Heart left ventricle (tissue), 16 donors: ENCODE results near the gene AGO3. TPM values are rescaled to one million over a fixed set of nuclear protein-coding genes. Genes with fewer than 3 reads are reported as not detected.

Experiments
- ATAC-seq, 4 donors: fragments of 200-7000 bp; cut with Tn5 transposase; one replicate each; pipeline ENCODE4 v1.9.1; 2020 to 2022; ENCODE audit warnings: moderate library complexity in 4 of 4, mild to moderate bottlenecking in 3 of 4, moderate number of reproducible peaks in 1 of 4
- DNase-seq, 5 donors: peaks; one replicate each; pipeline ENCODE4 v3.0.0-alpha.2; 2020
- H3K27ac ChIP-seq, 12 donors: fragments of 200-600 bp; sonication (generic) in 4 of 12; one replicate each; pipeline versions ENCODE4 v1.5.0 to v1.8.0; 2016 to 2022; ENCODE audit warnings: mild to moderate bottlenecking in 2 of 12
- H3K27me3 ChIP-seq, 9 donors: fragments of 200-600 bp; sonication (generic) in 2 of 9; one replicate each; pipeline versions ENCODE4 v1.5.1 to v1.8.0; 2016 to 2022; ENCODE audit warnings: mild to moderate bottlenecking in 3 of 9
- H3K36me3 ChIP-seq, 9 donors: fragments of 200-600 bp; sonication (generic) in 2 of 9; one replicate each; pipeline versions ENCODE4 v1.5.0 to v1.8.0; 2018 to 2022; ENCODE audit warnings: mild to moderate bottlenecking in 2 of 9
- H3K4me1 ChIP-seq, 12 donors: fragments of 200-600 bp; sonication (generic) in 4 of 12; one replicate each; pipeline versions ENCODE4 v1.5.0 to v1.8.0; 2016 to 2022; ENCODE audit warnings: mild to moderate bottlenecking in 3 of 12
- H3K4me3 ChIP-seq, 12 donors: fragments of 200-600 bp; sonication (generic) in 4 of 12; one replicate each; pipeline versions ENCODE4 v1.5.0 to v1.8.0; 2017 to 2022; ENCODE audit warnings: mild to moderate bottlenecking in 9 of 12, moderate library complexity in 4 of 12
- H3K9me3 ChIP-seq, 12 donors: fragments of 200-600 bp; sonication (generic) in 4 of 12; one replicate each; pipeline versions ENCODE4 v1.5.0 to v1.8.0; 2016 to 2022; ENCODE audit warnings: mild to moderate bottlenecking in 1 of 12
- CTCF ChIP-seq, 12 donors: fragments of 200-600 bp; sonication (generic) in 4 of 12; IDR thresholded peaks; one replicate each; pipeline versions ENCODE4 v1.5.0 to v1.8.0; 2018 to 2022; ENCODE audit warnings: antibody characterized with exemption in 12 of 12, mild to moderate bottlenecking in 5 of 12
- POLR2A ChIP-seq, 2 donors: fragments of 450-650 bp; IDR thresholded peaks; one replicate each; pipeline ENCODE4 v1.6.1; 2017; ENCODE audit warnings: antibody characterized with exemption in 2 of 2, mild to moderate bottlenecking in 2 of 2, moderate library complexity in 2 of 2
- WGBS, 4 donors: extraction: QIAGEN DNeasy Blood & Tissue Kit in 2 of 4; methylation state at CpG; one replicate each; pipeline versions ENCODE4 v1.1.5 to v1.1.7; 2013 to 2018; 5-methylcytosine and 5-hydroxymethylcytosine counted together
- intact Hi-C, 10 donors: fragments of 100-400 bp; cut with DNase I; formaldehyde crosslinking; loops; one replicate each; pipeline versions ENCODE4 v1.11.1 to v1.14.2; 2022
- polyA plus RNA-seq, 2 donors: library from polyadenylated mRNA; stranded (reverse); fragments of 200-250 nt; gene quantifications; one replicate each; pipeline ENCODE4 v1.2.3, GENCODE V29; 2013
- total RNA-seq, 9 donors: library from RNA; depleted of rRNA in 2 of 9; stranded (reverse); fragments of >200 nt in 2 of 9; fragmentation: NEBNext Ultra II Directional in 3 of 9; extraction: Animal tissue kit (Norgen Biotek cat#: 25700) in 3 of 9; gene quantifications; one replicate each; pipeline versions ENCODE4 v1.1.0 to v1.2.4, GENCODE V29; 2016 to 2023
- donor health status: ischemic (EF 13 %, LVEDD 7.1; RV severe dilation, severe dysfunction).
- donor health status: healthy with polysubstance abuse.
- donor health status: DM: no; HTN: yes; CAD: no.
- donor health status: DM: no; HTN: no; CAD: no.
- donor health status: ischemic (EF 25% LVEDD 6.9; RV normal size, moderate dysfunction).
- donor health status: ischemic (EF 25% LVEDD 5.7; RV mildly dilated, moderate dysfunction).
- donor health status: healthy.
- donor health status: DM: yes; HTN: yes; CAD: no.
- donor health status: ischemic (EF 35%, LVEDD 5.7; RV mildly dilated, moderate dysfunction).
- donor health status: nonischemic (EF 11% LVEDD 7.7; RV severe dilation, severe dysfunction).
- donor health status: DM: yes; HTN: yes; CAD: no.
- donor health status: PGD.
- donor health status: ischemic (EF 29% LVEDD 5.4; RV normal size, mild dysfunction).
- donor health status: nonischemic (EF 23%, LVEDD 6.1; RV moderate dilation, normal function).

The AGO3 gene
- total and polyA plus RNA-seq, 11 donors: 2.8 to 18.8 (median 12.2) TPM

DNA sequence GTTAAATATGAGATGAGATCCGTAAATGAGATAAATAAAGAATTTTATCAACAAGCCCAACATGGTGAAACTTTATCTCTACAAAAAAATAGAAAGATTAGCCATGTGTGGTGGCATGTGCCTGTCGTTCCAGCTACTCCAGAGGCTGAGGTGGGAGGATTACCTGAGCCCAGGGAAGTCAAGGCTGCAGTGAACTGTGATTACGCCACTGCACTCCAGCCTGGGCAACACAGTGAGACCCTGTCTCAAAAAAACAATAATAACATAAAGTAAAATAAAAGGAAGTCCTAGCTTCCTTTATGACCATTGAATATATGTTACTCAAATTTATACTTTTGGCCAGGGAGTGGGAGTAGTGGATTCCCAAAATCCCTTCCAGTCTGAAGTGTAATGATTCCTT is 104.2 kb downstream of the AGO3 start:
- DNase-seq: no peak
- intact Hi-C loops: no loop called here
- Histone ChIP-seq H3K4me3 (no peak overlapping the region), H3K36me3 (peaks cover 0 to 99% (median 70%) of the 10 kb centered on the region in 9 donors), H3K27me3 (no peaks in the 10 kb centered on the region), H3K9me3 (no peaks in the 10 kb centered on the region), H3K27ac (peak overlapping the region in 1 of 12 donors; percentile 83), H3K4me1 (peaks cover 0 to 17% (median 0%) of the 10 kb centered on the region in 12 donors)
- WGBS, 4 donors: 81 to 84% (median 82%) methylated on average over 3 of the region's 3 CpGs
- no peak for ATAC-seq
- no peak for TF ChIP-seq POLR2A (IDR thresholded peaks at IDR 0.05)
- no peak for TF ChIP-seq CTCF (IDR thresholded peaks at IDR 0.05)

GRCh38 chr1:36040238-36040637 is 109.3 kb downstream of the AGO3 start:
- WGBS, 4 donors: 80 to 95% (median 92%) methylated on average over 2 of the region's 2 CpGs
- TF ChIP-seq CTCF (IDR thresholded peaks at IDR 0.05) (no peak), POLR2A (IDR thresholded peaks at IDR 0.05) (no peak)
- intact Hi-C loops: no loop called here

DNA sequence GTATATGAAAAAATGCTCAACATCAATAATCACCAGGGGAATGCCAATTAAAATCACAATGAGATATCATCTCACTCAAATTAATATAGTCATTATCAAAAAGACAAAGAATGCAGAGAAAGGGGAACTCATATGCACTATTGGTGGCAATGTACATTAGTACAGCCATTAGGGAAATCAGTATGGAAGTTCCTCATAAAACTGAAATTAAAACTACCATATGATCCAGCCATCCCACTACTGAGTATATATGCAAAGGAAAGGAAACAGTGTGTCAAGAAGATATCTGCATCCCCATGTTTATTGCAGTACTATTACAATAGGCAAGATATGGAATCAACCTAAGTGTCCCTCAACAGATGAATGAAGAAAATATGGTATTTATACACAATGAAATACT is 120.9 kb downstream of the AGO3 start:
- Histone ChIP-seq H3K4me1 (no peaks in the 10 kb centered on the region), H3K9me3 (peaks cover 0 to 10% (median 0%) of the 10 kb centered on the region in 12 donors), H3K36me3 (peaks cover 0 to 77% (median 54%) of the 10 kb centered on the region in 9 donors), H3K27me3 (no peaks in the 10 kb centered on the region), H3K4me3 (no peak overlapping the region), H3K27ac (no peak overlapping the region)
- intact Hi-C loops: no loop called here
- TF ChIP-seq CTCF (IDR thresholded peaks at IDR 0.05): no peak
- ATAC-seq: no peak
- no peak for DNase-seq

More at GRCh38 chr1:36040238-36040637, 109.3 kb downstream of the AGO3 start:
- Histone ChIP-seq H3K27me3 (no peaks in the 10 kb centered on the region), H3K27ac (no peak overlapping the region), H3K4me1 (peaks cover 0 to 5% (median 0%) of the 10 kb centered on the region in 12 donors), H3K9me3 (no peaks in the 10 kb centered on the region), H3K36me3 (peaks cover 0 to 100% (median 88%) of the 10 kb centered on the region in 9 donors), H3K4me3 (no peak overlapping the region)
- ATAC-seq: no peak
- DNase-seq: no peak

GRCh38 chr1:36053978-36054377 is 123.1 kb downstream of the AGO3 start:
- intact Hi-C loops: no loop called here
- Histone ChIP-seq H3K4me3 (no peak overlapping the region), H3K4me1 (no peaks in the 10 kb centered on the region), H3K27ac (no peak overlapping the region), H3K36me3 (peaks cover 0 to 67% (median 32%) of the 10 kb centered on the region in 9 donors), H3K27me3 (no peaks in the 10 kb centered on the region), H3K9me3 (no peaks in the 10 kb centered on the region)
- DNase-seq: no peak
- no peak for TF ChIP-seq CTCF (IDR thresholded peaks at IDR 0.05)
- TF ChIP-seq POLR2A (IDR thresholded peaks at IDR 0.05): no peak
- ATAC-seq: no peak
